ENCODE measurements around the gene RNF138. TPM values are rescaled to one million over a fixed set of nuclear protein-coding genes. Genes with fewer than 3 reads are reported as not detected.

Gene RNF138
- total and polyA plus RNA-seq, 2 experiments from 2014 or later: 58.0 to 89.6 TPM

DNA sequence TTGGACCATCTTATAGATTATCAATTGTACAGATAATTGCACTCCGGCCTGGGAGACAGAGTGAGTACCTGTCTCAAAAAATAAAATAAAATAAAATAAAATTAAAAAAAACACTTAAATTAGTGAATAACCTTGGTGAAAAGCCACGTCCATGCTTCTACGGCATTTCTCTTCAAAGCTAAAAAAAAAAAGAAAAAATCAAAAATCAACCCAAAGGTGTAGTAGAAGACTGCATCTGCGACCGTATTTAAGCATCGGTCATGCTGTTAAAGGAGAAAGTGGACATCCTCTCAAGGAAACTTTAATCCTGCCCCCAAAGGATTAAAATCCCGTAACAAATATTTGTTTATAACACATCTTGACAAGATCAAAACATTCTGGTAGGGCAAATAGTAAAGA lies 350 bp upstream of the RNF138 start (continued):
- TF ChIP-seq, protein P1, sequence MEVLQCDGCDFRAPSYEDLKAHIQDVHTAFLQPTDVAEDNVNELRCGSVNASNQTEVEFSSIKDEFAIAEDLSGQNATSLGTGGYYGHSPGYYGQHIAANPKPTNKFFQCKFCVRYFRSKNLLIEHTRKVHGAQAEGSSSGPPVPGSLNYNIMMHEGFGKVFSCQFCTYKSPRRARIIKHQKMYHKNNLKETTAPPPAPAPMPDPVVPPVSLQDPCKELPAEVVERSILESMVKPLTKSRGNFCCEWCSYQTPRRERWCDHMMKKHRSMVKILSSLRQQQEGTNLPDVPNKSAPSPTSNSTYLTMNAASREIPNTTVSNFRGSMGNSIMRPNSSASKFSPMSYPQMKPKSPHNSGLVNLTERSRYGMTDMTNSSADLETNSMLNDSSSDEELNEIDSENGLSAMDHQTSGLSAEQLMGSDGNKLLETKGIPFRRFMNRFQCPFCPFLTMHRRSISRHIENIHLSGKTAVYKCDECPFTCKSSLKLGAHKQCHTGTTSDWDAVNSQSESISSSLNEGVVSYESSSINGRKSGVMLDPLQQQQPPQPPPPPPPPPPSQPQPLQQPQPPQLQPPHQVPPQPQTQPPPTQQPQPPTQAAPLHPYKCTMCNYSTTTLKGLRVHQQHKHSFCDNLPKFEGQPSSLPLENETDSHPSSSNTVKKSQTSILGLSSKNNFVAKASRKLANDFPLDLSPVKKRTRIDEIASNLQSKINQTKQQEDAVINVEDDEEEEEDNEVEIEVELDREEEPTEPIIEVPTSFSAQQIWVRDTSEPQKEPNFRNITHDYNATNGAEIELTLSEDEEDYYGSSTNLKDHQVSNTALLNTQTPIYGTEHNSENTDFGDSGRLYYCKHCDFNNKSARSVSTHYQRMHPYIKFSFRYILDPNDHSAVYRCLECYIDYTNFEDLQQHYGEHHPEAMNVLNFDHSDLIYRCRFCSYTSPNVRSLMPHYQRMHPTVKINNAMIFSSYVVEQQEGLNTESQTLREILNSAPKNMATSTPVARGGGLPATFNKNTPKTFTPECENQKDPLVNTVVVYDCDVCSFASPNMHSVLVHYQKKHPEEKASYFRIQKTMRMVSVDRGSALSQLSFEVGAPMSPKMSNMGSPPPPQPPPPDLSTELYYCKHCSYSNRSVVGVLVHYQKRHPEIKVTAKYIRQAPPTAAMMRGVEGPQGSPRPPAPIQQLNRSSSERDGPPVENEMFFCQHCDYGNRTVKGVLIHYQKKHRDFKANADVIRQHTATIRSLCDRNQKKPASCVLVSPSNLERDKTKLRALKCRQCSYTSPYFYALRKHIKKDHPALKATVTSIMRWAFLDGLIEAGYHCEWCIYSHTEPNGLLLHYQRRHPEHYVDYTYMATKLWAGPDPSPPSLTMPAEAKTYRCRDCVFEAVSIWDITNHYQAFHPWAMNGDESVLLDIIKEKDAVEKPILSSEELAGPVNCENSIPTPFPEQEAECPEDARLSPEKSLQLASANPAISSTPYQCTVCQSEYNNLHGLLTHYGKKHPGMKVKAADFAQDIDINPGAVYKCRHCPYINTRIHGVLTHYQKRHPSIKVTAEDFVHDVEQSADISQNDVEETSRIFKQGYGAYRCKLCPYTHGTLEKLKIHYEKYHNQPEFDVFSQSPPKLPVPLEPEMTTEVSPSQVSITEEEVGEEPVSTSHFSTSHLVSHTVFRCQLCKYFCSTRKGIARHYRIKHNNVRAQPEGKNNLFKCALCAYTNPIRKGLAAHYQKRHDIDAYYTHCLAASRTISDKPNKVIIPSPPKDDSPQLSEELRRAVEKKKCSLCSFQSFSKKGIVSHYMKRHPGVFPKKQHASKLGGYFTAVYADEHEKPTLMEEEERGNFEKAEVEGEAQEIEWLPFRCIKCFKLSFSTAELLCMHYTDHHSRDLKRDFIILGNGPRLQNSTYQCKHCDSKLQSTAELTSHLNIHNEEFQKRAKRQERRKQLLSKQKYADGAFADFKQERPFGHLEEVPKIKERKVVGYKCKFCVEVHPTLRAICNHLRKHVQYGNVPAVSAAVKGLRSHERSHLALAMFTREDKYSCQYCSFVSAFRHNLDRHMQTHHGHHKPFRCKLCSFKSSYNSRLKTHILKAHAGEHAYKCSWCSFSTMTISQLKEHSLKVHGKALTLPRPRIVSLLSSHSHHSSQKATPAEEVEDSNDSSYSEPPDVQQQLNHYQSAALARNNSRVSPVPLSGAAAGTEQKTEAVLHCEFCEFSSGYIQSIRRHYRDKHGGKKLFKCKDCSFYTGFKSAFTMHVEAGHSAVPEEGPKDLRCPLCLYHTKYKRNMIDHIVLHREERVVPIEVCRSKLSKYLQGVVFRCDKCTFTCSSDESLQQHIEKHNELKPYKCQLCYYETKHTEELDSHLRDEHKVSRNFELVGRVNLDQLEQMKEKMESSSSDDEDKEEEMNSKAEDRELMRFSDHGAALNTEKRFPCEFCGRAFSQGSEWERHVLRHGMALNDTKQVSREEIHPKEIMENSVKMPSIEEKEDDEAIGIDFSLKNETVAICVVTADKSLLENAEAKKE (CRISPR knock-in tag; IDR thresholded peaks at IDR 0.05): no peak
- TF ChIP-seq, protein P2, sequence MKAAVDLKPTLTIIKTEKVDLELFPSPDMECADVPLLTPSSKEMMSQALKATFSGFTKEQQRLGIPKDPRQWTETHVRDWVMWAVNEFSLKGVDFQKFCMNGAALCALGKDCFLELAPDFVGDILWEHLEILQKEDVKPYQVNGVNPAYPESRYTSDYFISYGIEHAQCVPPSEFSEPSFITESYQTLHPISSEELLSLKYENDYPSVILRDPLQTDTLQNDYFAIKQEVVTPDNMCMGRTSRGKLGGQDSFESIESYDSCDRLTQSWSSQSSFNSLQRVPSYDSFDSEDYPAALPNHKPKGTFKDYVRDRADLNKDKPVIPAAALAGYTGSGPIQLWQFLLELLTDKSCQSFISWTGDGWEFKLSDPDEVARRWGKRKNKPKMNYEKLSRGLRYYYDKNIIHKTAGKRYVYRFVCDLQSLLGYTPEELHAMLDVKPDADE (IDR thresholded peaks at IDR 0.05): no peak
- TF ChIP-seq NANOG (IDR thresholded peaks at IDR 0.05; ENCODE audit: borderline replicate concordance) (no peak), EZH2phosphoT487 (IDR thresholded peaks at IDR 0.05; ENCODE audit: unreplicated experiment) (no peak), JUNB (IDR thresholded peaks at IDR 0.05; ENCODE audit: unreplicated experiment) (no peak)

DNA sequence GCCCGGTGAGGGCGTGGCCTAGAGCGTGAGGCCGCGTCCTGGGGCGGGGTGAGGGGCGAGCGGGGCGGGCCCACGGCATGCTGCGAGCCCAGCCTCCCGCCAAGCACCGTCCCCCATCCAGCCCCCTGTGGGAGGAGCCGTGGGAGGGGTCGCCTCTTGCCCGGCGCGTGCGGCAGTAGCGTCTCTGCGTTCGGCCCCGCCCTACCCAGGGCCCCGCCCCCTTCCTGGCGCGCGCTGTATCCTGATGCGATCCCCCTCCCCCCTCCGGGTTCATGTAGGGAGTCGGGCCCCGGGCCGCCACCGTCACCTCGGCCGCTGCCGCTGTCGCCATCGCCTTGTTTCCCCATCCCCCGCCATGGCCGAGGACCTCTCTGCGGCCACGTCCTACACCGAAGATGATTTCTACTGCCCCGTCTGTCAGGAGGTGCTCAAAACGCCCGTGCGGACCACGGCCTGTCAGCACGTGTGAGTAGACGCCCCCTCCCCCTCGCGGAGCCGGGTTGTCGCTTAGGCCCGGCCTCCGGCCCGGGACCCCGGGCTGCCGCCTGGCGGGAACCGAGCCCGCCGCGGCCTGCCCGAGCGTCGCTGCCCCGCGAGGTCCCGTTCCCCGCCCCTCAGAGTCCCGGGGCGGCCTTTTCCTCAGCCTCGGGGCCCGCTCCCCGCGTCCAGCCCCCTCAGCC lies 888 bp downstream of the RNF138 start:
- H3K27ac ChIP-seq (ENCODE audit: low read depth): peak overlapping the region; percentile 78
- peaks cover 31% of the 10 kb centered on the region for H3K4me1 ChIP-seq (ENCODE audit: insufficient read depth)
- DNase-seq (ENCODE audit: low spot score): peak; percentile 98
- H4K20me1 ChIP-seq (replicated peaks; ENCODE audit: insufficient read depth): peaks cover 19% of the 10 kb centered on the region
- H3K36me3 ChIP-seq (ENCODE audit: insufficient read depth): peaks cover 4% of the 10 kb centered on the region; the same call in 1 of the 2 replicates
- peaks cover 7% of the 10 kb centered on the region for H3K27me3 Mint-ChIP-seq (ENCODE audit: insufficient read depth, low read depth, poor library complexity)
- peaks cover 12% of the 10 kb centered on the region for H3F3A ChIP-seq (replicated peaks; ENCODE audit: low read depth)
- peaks cover 27% of the 10 kb centered on the region for H3K4me1 Mint-ChIP-seq
- H3K36me3 Mint-ChIP-seq (ENCODE audit: low read depth): peaks cover 30% of the 10 kb centered on the region
- ATAC-seq: peak; percentile 88
- no peaks in the 10 kb centered on the region for H3K27me3 ChIP-seq (ENCODE audit: insufficient read depth)
- H3K27ac Mint-ChIP-seq: peak overlapping the region; percentile 97
- H3K4me3 ChIP-seq: peak overlapping the region; percentile 92
- no peak overlapping the region; the same call in 1 of the 2 replicates for H2AFZ ChIP-seq
- H3K4me2 ChIP-seq: peak overlapping the region; percentile 100
- H3K9me3 Mint-ChIP-seq: no peaks in the 10 kb centered on the region; the same call in 2 of the 3 replicates
- H3K9me2 ChIP-seq (ENCODE audit: insufficient read depth): no peaks in the 10 kb centered on the region
- H3K4me3 Mint-ChIP-seq: peak overlapping the region; percentile 97
- peaks cover 47% of the 10 kb centered on the region for H3K79me2 ChIP-seq (replicated peaks; ENCODE audit: insufficient read depth)
- TF ChIP-seq EZH2phosphoT487 (IDR thresholded peaks at IDR 0.05; ENCODE audit: unreplicated experiment): no peak
- peak; percentile 34; the same call in 1 of the 2 replicates for TF ChIP-seq CREB1 (CRISPR knock-in tag; IDR thresholded peaks at IDR 0.05; ENCODE audit: low read depth)
- peak; percentile 63 for TF ChIP-seq POLR2AphosphoS5 (IDR thresholded peaks at IDR 0.05; ENCODE audit: low read depth)
- TF ChIP-seq STAT1 (IDR thresholded peaks at IDR 0.05; ENCODE audit: unreplicated experiment): no peak
- no peak for TF ChIP-seq EZH2 (IDR thresholded peaks at IDR 0.05; ENCODE audit: low read depth, unreplicated experiment)
- TF ChIP-seq, protein P2 (IDR thresholded peaks at IDR 0.05): no peak
- TF ChIP-seq, protein P3, sequence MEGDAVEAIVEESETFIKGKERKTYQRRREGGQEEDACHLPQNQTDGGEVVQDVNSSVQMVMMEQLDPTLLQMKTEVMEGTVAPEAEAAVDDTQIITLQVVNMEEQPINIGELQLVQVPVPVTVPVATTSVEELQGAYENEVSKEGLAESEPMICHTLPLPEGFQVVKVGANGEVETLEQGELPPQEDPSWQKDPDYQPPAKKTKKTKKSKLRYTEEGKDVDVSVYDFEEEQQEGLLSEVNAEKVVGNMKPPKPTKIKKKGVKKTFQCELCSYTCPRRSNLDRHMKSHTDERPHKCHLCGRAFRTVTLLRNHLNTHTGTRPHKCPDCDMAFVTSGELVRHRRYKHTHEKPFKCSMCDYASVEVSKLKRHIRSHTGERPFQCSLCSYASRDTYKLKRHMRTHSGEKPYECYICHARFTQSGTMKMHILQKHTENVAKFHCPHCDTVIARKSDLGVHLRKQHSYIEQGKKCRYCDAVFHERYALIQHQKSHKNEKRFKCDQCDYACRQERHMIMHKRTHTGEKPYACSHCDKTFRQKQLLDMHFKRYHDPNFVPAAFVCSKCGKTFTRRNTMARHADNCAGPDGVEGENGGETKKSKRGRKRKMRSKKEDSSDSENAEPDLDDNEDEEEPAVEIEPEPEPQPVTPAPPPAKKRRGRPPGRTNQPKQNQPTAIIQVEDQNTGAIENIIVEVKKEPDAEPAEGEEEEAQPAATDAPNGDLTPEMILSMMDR (conservative IDR thresholded peaks at IDR 0.05; ENCODE audit: low read depth in 2 of 2): no peak

Measured in GM23338 (cell line).